WERI-Rb-1 (cell line): ENCODE results near the gene FHOD3.
A peak's percentile ranks its signal among the peaks of the same experiment; 100 is the strongest.

Experiments
- DNase-seq: peaks from one replicate; pipeline ENCODE4 v3.0.0-alpha.2; 2020
- H3K27ac ChIP-seq: fragments of 250-450 bp; sonication (Bioruptor Pico); 2 replicates; pipeline ENCODE4 v1.5.1; 2020; ENCODE audit warnings: mild to moderate bottlenecking, moderate library complexity
- H3K27me3 ChIP-seq: fragments of 250-450 bp; sonication (Bioruptor Pico); 2 replicates; pipeline ENCODE4 v1.5.1; 2021; ENCODE audit warnings: mild to moderate bottlenecking, low read depth, moderate library complexity; ENCODE audit not compliant: insufficient read depth, severe bottlenecking
- H3K36me3 ChIP-seq: fragments of 250-450 bp; sonication (Bioruptor Pico); 2 replicates; pipeline ENCODE4 v1.5.1; 2020; ENCODE audit warnings: mild to moderate bottlenecking, moderate library complexity
- H3K4me3 ChIP-seq: 2 replicates; pipeline ENCODE4 v1.5.1; 2011; ENCODE audit warnings: low read depth, mild to moderate bottlenecking, control low read depth, low read length
- H3K9me3 ChIP-seq: fragments of 250-450 bp; sonication (Bioruptor Pico); 2 replicates; pipeline ENCODE4 v1.5.1; 2021; ENCODE audit warnings: mild to moderate bottlenecking, moderate library complexity; ENCODE audit not compliant: severe bottlenecking
- CTCF ChIP-seq: IDR thresholded peaks from 2 replicates; pipeline ENCODE4 v1.5.1; 2011; ENCODE audit warnings: low read depth, mild to moderate bottlenecking, control low read depth, inconsistent platforms, low read length

FHOD3 gene

GRCh38 chr18:36601316-36601715, 303.8 kb downstream of the FHOD3 start:
- no peak for DNase-seq
- TF ChIP-seq CTCF: no peak
- Histone ChIP-seq H3K9me3 (no peaks in the 10 kb centered on the region), H3K4me3 (no peak overlapping the region), H3K27me3 (no peaks in the 10 kb centered on the region), H3K36me3 (no peaks in the 10 kb centered on the region), H3K27ac (peak overlapping the region; percentile 56)

GRCh38 chr18:36602071-36602470, 304.6 kb downstream of the FHOD3 start:
- Histone ChIP-seq H3K4me3 (no peak overlapping the region), H3K27ac (no peak overlapping the region), H3K9me3 (peaks cover 2% of the 10 kb centered on the region), H3K27me3 (no peaks in the 10 kb centered on the region), H3K36me3 (no peaks in the 10 kb centered on the region)
- DNase-seq: no peak
- no peak for TF ChIP-seq CTCF

- no peak for TF ChIP-seq CTCF
- no peak for DNase-seq
- H3K36me3 ChIP-seq: no peaks in the 10 kb centered on the region
- no peaks in the 10 kb centered on the region for H3K27me3 ChIP-seq
- H3K9me3 ChIP-seq: peaks cover 2% of the 10 kb centered on the region
- no peak overlapping the region for H3K4me3 ChIP-seq
- H3K27ac ChIP-seq: no peak overlapping the region
These were observed 305.1 kb downstream of the FHOD3 start for GRCh38 chr18:36602620-36603019.

GRCh38 chr18:36608107-36608506, 310.6 kb downstream of the FHOD3 start:
- peaks cover 2% of the 10 kb centered on the region for H3K9me3 ChIP-seq

GRCh38 chr18:36610258-36610657, 312.7 kb downstream of the FHOD3 start:
- H3K27me3 ChIP-seq: no peaks in the 10 kb centered on the region
- peak overlapping the region; percentile 61 for H3K27ac ChIP-seq
- no peak for DNase-seq
- H3K36me3 ChIP-seq: peaks cover 2% of the 10 kb centered on the region; the same call in 1 of the 2 replicates
- no peak for TF ChIP-seq CTCF
- no peak overlapping the region for H3K4me3 ChIP-seq
- peaks cover 2% of the 10 kb centered on the region for H3K9me3 ChIP-seq

More at GRCh38 chr18:36608107-36608506, 310.6 kb downstream of the FHOD3 start:
- Histone ChIP-seq H3K27me3 (no peaks in the 10 kb centered on the region), H3K36me3 (peaks cover 2% of the 10 kb centered on the region; the same call in 1 of the 2 replicates), H3K27ac (no peak overlapping the region), H3K4me3 (no peak overlapping the region)
- DNase-seq: no peak
- TF ChIP-seq CTCF: no peak

- peak; percentile 49 for DNase-seq
- TF ChIP-seq CTCF: no peak
- no peaks in the 10 kb centered on the region for H3K27me3 ChIP-seq
- peak overlapping the region; percentile 61 for H3K27ac ChIP-seq
- H3K4me3 ChIP-seq: peak overlapping the region; percentile 12; the same call in 1 of the 2 replicates
- peaks cover 2% of the 10 kb centered on the region; the same call in 1 of the 2 replicates for H3K36me3 ChIP-seq
- H3K9me3 ChIP-seq: peaks cover 2% of the 10 kb centered on the region
These were observed 313.1 kb downstream of the FHOD3 start for GRCh38 chr18:36610661-36611060.
